Measurements from ENCODE around the gene FANCD2. TPM values are rescaled to one million over a fixed set of nuclear protein-coding genes. Genes with fewer than 3 reads are reported as not detected.
"Not testable (repeated sequence)": the region's sequence is repeated elsewhere in the genome, so short reads cannot be mapped to it uniquely, and the experiment has no call there.

Gene FANCD2
- total RNA-seq, 1 experiment from 2014 or later: 74.9 TPM

- no peak overlapping the region for H3K23ac ChIP-seq (ENCODE audit: insufficient read length, low read depth, low read length)
- H3T11ph ChIP-seq (ENCODE audit: low read length): no peak overlapping the region
- no peaks in the 10 kb centered on the region for H4K20me1 ChIP-seq (ENCODE audit: control insufficient read depth, insufficient read depth, insufficient read length)
- H3K27ac ChIP-seq (ENCODE audit: insufficient read length, low read depth, low read length): no peak overlapping the region
- H2BK15ac ChIP-seq (ENCODE audit: low read depth, low read length): no peak overlapping the region
- no peak overlapping the region for H4K5ac ChIP-seq (ENCODE audit: insufficient read length, low read depth, low read length)
- H3K4ac ChIP-seq (ENCODE audit: low read depth, low read length): no peak overlapping the region
- H2BK20ac ChIP-seq (ENCODE audit: low read depth, low read length, poor library complexity, severe bottlenecking): no peak overlapping the region
- no peaks in the 10 kb centered on the region for H3K79me1 ChIP-seq (ENCODE audit: insufficient read depth, low read depth, low read length, poor library complexity, severe bottlenecking)
- H2BK12ac ChIP-seq (ENCODE audit: insufficient read length, low read depth, low read length): no peak overlapping the region
- no peak overlapping the region for H3K18ac ChIP-seq (ENCODE audit: insufficient read length, low read depth, low read length)
- no peak overlapping the region for H2BK120ac ChIP-seq (ENCODE audit: low read depth, low read length, poor library complexity, severe bottlenecking)
- Mint-ChIP-seq H3K27ac (no peak overlapping the region), H3K4me1 (no peaks in the 10 kb centered on the region), H3K4me3 (no peak overlapping the region), H3K27me3 (ENCODE audit: low read depth) (no peaks in the 10 kb centered on the region), H3K9me3 (no peaks in the 10 kb centered on the region; a peak in 1 of 5 replicates), H3K36me3 (ENCODE audit: insufficient read depth in 1 of 3, low read depth in 3 of 3) (peaks cover 35 to 73% (median 58%) of the 10 kb centered on the region in 3 experiments)
- no peak overlapping the region for H3K4me2 ChIP-seq (ENCODE audit: insufficient read depth, insufficient read length, low read length)
- H3K9me3 ChIP-seq (ENCODE audit: control insufficient read depth, low read depth, low read length): no peaks in the 10 kb centered on the region
- no peak overlapping the region for H2BK5ac ChIP-seq (ENCODE audit: insufficient read length, low read length)
- H4K91ac ChIP-seq (ENCODE audit: insufficient read length, low read depth, low read length): no peak overlapping the region
- no peaks in the 10 kb centered on the region for H3K4me1 ChIP-seq (ENCODE audit: insufficient read depth, low read length)
- no peak overlapping the region for H4K8ac ChIP-seq (replicated peaks; ENCODE audit: insufficient read length, low read depth, low read length)
- H3K56ac ChIP-seq (ENCODE audit: insufficient read length, low read depth, low read length): no peak overlapping the region
- no peaks in the 10 kb centered on the region for H3K79me2 ChIP-seq (ENCODE audit: insufficient read depth, low read length)
- no peaks in the 10 kb centered on the region for H3K27me3 ChIP-seq (ENCODE audit: insufficient read depth, low read length)
- no peak overlapping the region for H3K14ac ChIP-seq (ENCODE audit: insufficient read depth, low read length)
- no peaks in the 10 kb centered on the region for H3K23me2 ChIP-seq (ENCODE audit: insufficient read length, low read depth, low read length, poor library complexity, severe bottlenecking)
- TF ChIP-seq, protein P1, sequence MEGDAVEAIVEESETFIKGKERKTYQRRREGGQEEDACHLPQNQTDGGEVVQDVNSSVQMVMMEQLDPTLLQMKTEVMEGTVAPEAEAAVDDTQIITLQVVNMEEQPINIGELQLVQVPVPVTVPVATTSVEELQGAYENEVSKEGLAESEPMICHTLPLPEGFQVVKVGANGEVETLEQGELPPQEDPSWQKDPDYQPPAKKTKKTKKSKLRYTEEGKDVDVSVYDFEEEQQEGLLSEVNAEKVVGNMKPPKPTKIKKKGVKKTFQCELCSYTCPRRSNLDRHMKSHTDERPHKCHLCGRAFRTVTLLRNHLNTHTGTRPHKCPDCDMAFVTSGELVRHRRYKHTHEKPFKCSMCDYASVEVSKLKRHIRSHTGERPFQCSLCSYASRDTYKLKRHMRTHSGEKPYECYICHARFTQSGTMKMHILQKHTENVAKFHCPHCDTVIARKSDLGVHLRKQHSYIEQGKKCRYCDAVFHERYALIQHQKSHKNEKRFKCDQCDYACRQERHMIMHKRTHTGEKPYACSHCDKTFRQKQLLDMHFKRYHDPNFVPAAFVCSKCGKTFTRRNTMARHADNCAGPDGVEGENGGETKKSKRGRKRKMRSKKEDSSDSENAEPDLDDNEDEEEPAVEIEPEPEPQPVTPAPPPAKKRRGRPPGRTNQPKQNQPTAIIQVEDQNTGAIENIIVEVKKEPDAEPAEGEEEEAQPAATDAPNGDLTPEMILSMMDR (conservative IDR thresholded peaks at IDR 0.05): no peak
- no peak overlapping the region for H3K9ac ChIP-seq (ENCODE audit: extremely low read depth, insufficient read length, low read length)
- no peak overlapping the region for H2AFZ ChIP-seq (ENCODE audit: low read length)
- H2AK5ac ChIP-seq (ENCODE audit: insufficient read length, low read length): no peak overlapping the region
- DNase-seq: no peak
- no CpG with 5 or more reads among the region's 4 CpGs for WGBS (ENCODE audit: extremely low coverage, insufficient read length, low lambda C conversion rate)
Measured at GRCh38 chr3:10055097-10055496, 28.9 kb downstream of the FANCD2 start.

- not testable (repeated sequence) for H3K27me3 ChIP-seq (ENCODE audit: insufficient read depth, low read length); H3K23ac ChIP-seq (ENCODE audit: insufficient read length, low read depth, low read length); H4K91ac ChIP-seq (ENCODE audit: insufficient read length, low read depth, low read length); H3K56ac ChIP-seq (ENCODE audit: insufficient read length, low read depth, low read length); H3K4me1 Mint-ChIP-seq; H2BK15ac ChIP-seq (ENCODE audit: low read depth, low read length); H2BK20ac ChIP-seq (ENCODE audit: low read depth, low read length, poor library complexity, severe bottlenecking); H3K79me2 ChIP-seq (ENCODE audit: insufficient read depth, low read length); H4K20me1 ChIP-seq (ENCODE audit: control insufficient read depth, insufficient read depth, insufficient read length); H3T11ph ChIP-seq (ENCODE audit: low read length); H2AK5ac ChIP-seq (ENCODE audit: insufficient read length, low read length); H3K9me3 ChIP-seq (ENCODE audit: control insufficient read depth, low read depth, low read length); H3K18ac ChIP-seq (ENCODE audit: insufficient read length, low read depth, low read length); H2BK120ac ChIP-seq (ENCODE audit: low read depth, low read length, poor library complexity, severe bottlenecking); H4K5ac ChIP-seq (ENCODE audit: insufficient read length, low read depth, low read length); H3K4me1 ChIP-seq (ENCODE audit: insufficient read depth, low read length); H4K8ac ChIP-seq (replicated peaks; ENCODE audit: insufficient read length, low read depth, low read length); H3K23me2 ChIP-seq (ENCODE audit: insufficient read length, low read depth, low read length, poor library complexity, severe bottlenecking); H3K27ac ChIP-seq (ENCODE audit: insufficient read length, low read depth, low read length); H2AFZ ChIP-seq (ENCODE audit: low read length); H3K9ac ChIP-seq (ENCODE audit: extremely low read depth, insufficient read length, low read length); H2BK5ac ChIP-seq (ENCODE audit: insufficient read length, low read length); DNase-seq; H3K27ac Mint-ChIP-seq; H3K27me3 Mint-ChIP-seq (ENCODE audit: low read depth); H3K4me3 Mint-ChIP-seq; H3K4me2 ChIP-seq (ENCODE audit: insufficient read depth, insufficient read length, low read length); H3K14ac ChIP-seq (ENCODE audit: insufficient read depth, low read length); H2BK12ac ChIP-seq (ENCODE audit: insufficient read length, low read depth, low read length); H3K4ac ChIP-seq (ENCODE audit: low read depth, low read length); H3K79me1 ChIP-seq (ENCODE audit: insufficient read depth, low read depth, low read length, poor library complexity, severe bottlenecking)
- WGBS (ENCODE audit: extremely low coverage, insufficient read length, low lambda C conversion rate): no CpG with 5 or more reads among the region's 33 CpGs
- Mint-ChIP-seq H3K9me3 (peaks cover 11 to 12% of the 10 kb centered on the region in 2 experiments; a peak in 4 of 5 replicates), H3K36me3 (ENCODE audit: insufficient read depth in 1 of 3, low read depth in 3 of 3) (peaks cover 48 to 70% (median 62%) of the 10 kb centered on the region in 3 experiments)
Measured at GRCh38 chr3:10070077-10070476, 43.8 kb downstream of the FANCD2 start.

Measured in H9 (cell line).